ENCODE measurements around the gene SEPHS2. TPM values are rescaled to one million over a fixed set of nuclear protein-coding genes. Genes with fewer than 3 reads are reported as not detected.

The SEPHS2 gene
- total RNA-seq, 1 donor: 7.8 TPM

DNA sequence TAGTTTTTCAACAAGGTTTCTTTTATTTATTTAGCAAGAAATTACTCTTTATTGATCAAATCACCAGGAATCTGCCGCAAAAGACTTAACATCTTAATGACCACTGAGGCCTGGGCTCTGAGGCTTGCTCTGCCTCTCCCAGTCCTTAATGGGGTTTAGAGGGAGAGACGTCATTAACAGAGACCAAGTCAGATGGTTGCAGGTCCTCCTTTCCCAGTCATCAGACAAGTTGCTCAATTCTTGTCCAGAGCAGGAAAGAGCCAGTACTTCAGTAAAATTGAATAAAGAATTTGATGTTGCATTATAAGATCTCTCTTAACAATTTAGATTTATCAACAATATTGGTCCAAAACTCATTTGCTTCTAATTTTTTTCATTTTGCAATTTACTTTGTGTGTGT lies 2.0 kb downstream of the SEPHS2 start:
- DNase-seq (ENCODE audit: low read depth): no peak
- TF ChIP-seq, protein P1, sequence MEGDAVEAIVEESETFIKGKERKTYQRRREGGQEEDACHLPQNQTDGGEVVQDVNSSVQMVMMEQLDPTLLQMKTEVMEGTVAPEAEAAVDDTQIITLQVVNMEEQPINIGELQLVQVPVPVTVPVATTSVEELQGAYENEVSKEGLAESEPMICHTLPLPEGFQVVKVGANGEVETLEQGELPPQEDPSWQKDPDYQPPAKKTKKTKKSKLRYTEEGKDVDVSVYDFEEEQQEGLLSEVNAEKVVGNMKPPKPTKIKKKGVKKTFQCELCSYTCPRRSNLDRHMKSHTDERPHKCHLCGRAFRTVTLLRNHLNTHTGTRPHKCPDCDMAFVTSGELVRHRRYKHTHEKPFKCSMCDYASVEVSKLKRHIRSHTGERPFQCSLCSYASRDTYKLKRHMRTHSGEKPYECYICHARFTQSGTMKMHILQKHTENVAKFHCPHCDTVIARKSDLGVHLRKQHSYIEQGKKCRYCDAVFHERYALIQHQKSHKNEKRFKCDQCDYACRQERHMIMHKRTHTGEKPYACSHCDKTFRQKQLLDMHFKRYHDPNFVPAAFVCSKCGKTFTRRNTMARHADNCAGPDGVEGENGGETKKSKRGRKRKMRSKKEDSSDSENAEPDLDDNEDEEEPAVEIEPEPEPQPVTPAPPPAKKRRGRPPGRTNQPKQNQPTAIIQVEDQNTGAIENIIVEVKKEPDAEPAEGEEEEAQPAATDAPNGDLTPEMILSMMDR (IDR thresholded peaks at IDR 0.05; ENCODE audit: insufficient read depth, low read depth, low read length): no peak
- H3K4me3 ChIP-seq (ENCODE audit: low read depth, low read length): no peak overlapping the region

DNA sequence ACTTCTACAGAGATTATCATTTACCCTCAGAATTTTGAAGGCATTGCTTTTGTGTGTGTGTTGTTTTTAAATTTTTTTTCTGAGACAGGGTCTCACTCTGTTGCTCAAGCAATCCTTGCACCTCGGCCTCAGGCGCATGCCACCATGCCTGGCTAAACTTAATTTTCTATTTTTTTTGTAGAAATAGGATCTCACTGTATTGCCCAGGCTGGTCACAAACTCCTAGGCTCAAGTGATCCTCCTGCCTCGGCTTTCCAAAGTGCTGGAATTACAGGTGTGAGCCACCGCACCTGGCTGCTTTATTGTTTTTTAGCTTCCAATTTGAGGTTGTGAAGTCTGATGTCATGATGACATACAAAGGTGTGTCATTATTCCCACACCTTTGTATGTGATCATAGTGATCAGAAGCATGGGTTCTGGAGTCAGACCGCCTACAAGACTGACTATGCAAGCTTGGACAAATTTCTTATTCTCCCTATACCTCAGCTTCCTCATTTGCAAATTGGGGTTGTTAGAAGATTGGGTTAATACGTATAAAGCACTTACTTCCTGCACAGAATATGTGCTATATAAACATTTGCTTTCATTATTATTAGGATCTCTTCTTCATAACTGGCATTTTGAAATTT lies 5.8 kb downstream of the SEPHS2 start:
- no peak overlapping the region for H3K4me3 ChIP-seq (ENCODE audit: low read depth, low read length)
- no peak for DNase-seq (ENCODE audit: low read depth)
- TF ChIP-seq, protein P1 (IDR thresholded peaks at IDR 0.05; ENCODE audit: insufficient read depth, low read depth, low read length): no peak

DNA sequence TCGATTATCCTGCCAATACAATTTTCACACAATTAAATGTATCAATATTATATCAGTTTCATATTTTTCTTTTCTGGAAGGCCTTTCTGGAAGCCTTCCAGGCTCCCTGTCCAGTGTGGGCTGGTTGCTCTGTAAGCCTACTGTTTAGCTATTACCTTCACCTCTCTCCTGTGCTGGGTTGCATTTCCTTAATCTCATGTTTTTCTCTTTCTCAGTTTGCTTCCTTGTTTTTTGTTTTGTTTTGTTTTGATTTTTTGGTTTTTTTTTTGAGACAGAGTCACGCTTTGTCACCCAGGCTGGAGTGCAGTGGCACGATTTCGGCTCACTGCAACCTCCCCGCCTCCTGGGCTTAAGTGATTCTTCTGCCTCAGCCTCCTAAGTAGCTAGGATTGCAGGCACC lies 6.8 kb downstream of the SEPHS2 start:
- TF ChIP-seq, protein P1 (IDR thresholded peaks at IDR 0.05; ENCODE audit: insufficient read depth, low read depth, low read length): no peak
- no peak overlapping the region for H3K4me3 ChIP-seq (ENCODE audit: low read depth, low read length)
- DNase-seq (ENCODE audit: low read depth): no peak

DNA sequence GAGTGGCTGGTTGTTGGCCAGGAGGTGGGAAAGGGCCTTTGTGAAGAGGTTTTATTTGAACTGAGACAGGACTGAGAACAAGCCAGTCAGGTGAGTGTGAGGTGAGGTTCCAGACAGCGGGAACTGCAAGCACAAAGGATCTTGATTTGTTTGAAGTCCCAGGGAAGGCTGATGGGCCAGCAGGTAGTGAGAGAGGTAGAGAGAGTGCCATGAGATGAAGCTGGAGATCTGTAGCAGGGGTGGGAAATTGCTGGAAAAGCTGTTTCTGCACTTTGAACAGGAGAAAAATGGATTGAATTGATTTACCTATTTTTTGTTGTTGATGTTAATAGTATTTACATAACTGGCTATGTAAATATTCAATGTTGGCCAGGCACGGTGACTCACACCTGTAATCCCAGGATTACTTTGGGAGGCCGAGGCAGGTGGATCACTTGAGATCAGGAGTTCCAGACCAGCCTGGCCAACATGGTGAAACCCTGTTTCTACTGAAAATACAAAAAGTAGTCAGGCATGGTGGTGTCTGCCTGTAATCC lies 8.1 kb downstream of the SEPHS2 start:
- DNase-seq (ENCODE audit: low read depth): no peak
- no peak overlapping the region for H3K4me3 ChIP-seq (ENCODE audit: low read depth, low read length)
- TF ChIP-seq, protein P1 (IDR thresholded peaks at IDR 0.05; ENCODE audit: insufficient read depth, low read depth, low read length): no peak

DNA sequence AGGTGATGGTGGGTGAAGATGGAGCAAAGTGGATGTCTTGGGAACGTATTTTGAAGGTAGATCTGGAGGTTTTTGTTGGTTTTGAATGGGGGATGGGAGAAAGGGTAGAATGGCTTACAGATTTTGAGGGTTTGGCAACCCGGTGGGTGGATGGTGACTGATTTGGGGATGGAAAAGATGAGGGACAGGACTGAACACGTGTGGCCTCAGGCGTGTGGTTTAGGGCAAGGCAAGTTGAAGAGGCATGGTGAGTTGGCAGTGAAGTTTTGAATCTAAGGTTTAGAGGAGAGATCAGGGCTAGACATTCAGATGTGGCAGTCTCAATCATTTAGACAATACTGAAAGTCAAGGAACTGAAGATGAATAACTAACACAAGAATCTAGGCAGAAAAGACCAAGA lies 10.8 kb downstream of the SEPHS2 start:
- no peak overlapping the region for H3K4me3 ChIP-seq (ENCODE audit: low read depth, low read length)
- DNase-seq (ENCODE audit: low read depth): no peak
- TF ChIP-seq, protein P1 (IDR thresholded peaks at IDR 0.05; ENCODE audit: insufficient read depth, low read depth, low read length): no peak

DNA sequence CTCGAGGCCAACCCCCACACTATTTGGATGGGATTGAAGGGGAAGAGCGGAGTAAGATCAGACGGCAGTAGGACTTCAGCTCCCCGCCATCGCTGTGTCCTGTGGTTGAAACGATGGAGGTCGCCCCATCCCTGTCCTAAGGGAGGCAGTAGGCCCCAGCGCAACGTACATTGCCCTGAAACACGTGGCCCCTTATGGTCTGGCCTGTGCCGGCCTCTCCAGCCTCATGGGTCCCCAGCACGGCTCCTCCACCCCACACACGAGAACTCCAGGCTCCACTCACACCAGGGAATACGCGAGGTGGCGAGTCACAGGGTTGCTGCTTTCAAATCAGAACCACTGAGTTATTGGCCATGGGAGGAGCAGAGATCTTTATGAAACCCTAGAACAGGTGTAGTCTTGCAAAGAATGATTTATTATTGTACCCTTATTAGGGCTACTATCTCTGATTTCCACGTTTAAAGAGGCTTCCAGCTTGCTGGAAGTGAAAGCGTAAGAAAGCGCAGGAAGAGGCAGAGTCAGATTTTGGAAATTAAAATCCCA lies 15.2 kb downstream of the SEPHS2 start:
- no peak for DNase-seq (ENCODE audit: low read depth)
- peak overlapping the region; percentile 71 for H3K4me3 ChIP-seq (ENCODE audit: low read depth, low read length)
- TF ChIP-seq, protein P1 (IDR thresholded peaks at IDR 0.05; ENCODE audit: insufficient read depth, low read depth, low read length): no peak
